ENCODE results near the gene VIPR2.

VIPR2 gene

GRCh38 chr7:158979023-158979529 lies 165.6 kb downstream of the VIPR2 start:
- Histone ChIP-seq H3K27ac (no peak overlapping the region), H3K4me3 (no peak overlapping the region)
- no peak for TF ChIP-seq CTCF (IDR thresholded peaks at IDR 0.05)
- DNase-seq (ENCODE audit: low spot score) = no peak

Data from coronary artery (tissue), 2 donors.